Sigmoid colon (tissue), 7 donors: ENCODE measurements around the gene TCF15. TPM values are rescaled to one million over a fixed set of nuclear protein-coding genes. Genes with fewer than 3 reads are reported as not detected.
"Not testable (repeated sequence)": the region's sequence is repeated elsewhere in the genome, so short reads cannot be mapped to it uniquely, and the experiment has no call there.

Source experiments
- DNase-seq: peaks from one replicate; pipeline ENCODE4 v3.0.0-alpha.2; 2019
- H3K27ac ChIP-seq, 4 donors: fragments of 200-600 bp; sonication (generic); one replicate each; pipeline ENCODE4 v1.5.1; 2016 to 2019; ENCODE audit warnings: mild to moderate bottlenecking in 1 of 4
- H3K27me3 ChIP-seq, 3 donors: fragments of 200-600 bp; sonication (generic); one replicate each; pipeline ENCODE4 v1.5.1; 2019; ENCODE audit warnings: mild to moderate bottlenecking in 1 of 3
- H3K36me3 ChIP-seq, 4 donors: fragments of 200-600 bp; sonication (generic); one replicate each; pipeline ENCODE4 v1.5.1; 2016 to 2019
- H3K4me1 ChIP-seq, 4 donors: fragments of 200-600 bp; sonication (generic); one replicate each; pipeline ENCODE4 v1.5.1; 2017 to 2019
- H3K4me3 ChIP-seq, 4 donors: fragments of 200-600 bp; sonication (generic); one replicate each; pipeline ENCODE4 v1.5.1; 2017 to 2019; ENCODE audit warnings: mild to moderate bottlenecking in 2 of 4, moderate library complexity in 1 of 4
- H3K9me3 ChIP-seq, 4 donors: fragments of 200-600 bp in 3 of 4; sonication (generic) in 3 of 4; one replicate each; pipeline versions ENCODE4 v1.5.1 to v1.6.1; 2013 to 2019
- CTCF ChIP-seq, 4 experiments: fragments of 450-650 bp in 3 of 4; fragments of 200-600 bp in 1 of 4; IDR thresholded peaks; one replicate each; pipeline ENCODE4 v1.5.1; 2016 to 2019; ENCODE audit warnings: antibody characterized with exemption in 4 of 4, mild to moderate bottlenecking in 3 of 4, moderate library complexity in 2 of 4
- EP300 ChIP-seq, 4 donors: sonication (generic); formaldehyde crosslinking; IDR thresholded peaks; one replicate each; pipeline ENCODE4 v1.6.1; 2017; ENCODE audit warnings: antibody characterized with exemption in 4 of 4
- POLR2A ChIP-seq, 2 donors: fragments of 450-650 bp; IDR thresholded peaks; one replicate each; pipeline ENCODE4 v1.6.1; 2016; ENCODE audit warnings: antibody characterized with exemption in 2 of 2, mild to moderate bottlenecking in 2 of 2, moderate library complexity in 2 of 2
- POLR2AphosphoS5 ChIP-seq, 4 donors: sonication (generic); formaldehyde crosslinking; IDR thresholded peaks; one replicate each; pipeline ENCODE4 v1.6.1; 2017; ENCODE audit warnings: antibody characterized with exemption in 4 of 4
- WGBS, 2 donors: extraction: QIAGEN DNeasy Blood & Tissue Kit; methylation state at CpG; one replicate each; pipeline ENCODE4 v1.1.7; 2013; 5-methylcytosine and 5-hydroxymethylcytosine counted together
- intact Hi-C: fragments of 100-400 bp; cut with DNase I; formaldehyde crosslinking; loops from one replicate; pipeline ENCODE4 v1.15.1; 2023
- polyA plus RNA-seq, 3 donors: library from polyadenylated mRNA; stranded (reverse); fragments of 200-250 nt; gene quantifications; one replicate each; pipeline ENCODE4 v1.2.3, GENCODE V29; 2013
- total RNA-seq, 4 donors: library from RNA; depleted of rRNA; stranded (reverse); fragments of >200 nt; gene quantifications; one replicate each; pipeline ENCODE4 v1.1.0, GENCODE V29; 2016
- donor health status: healthy with polysubstance abuse.
- donor health status: Bipolar disorder and iron deficiency.
- donor health status: healthy.

TCF15 gene
- total and polyA plus RNA-seq, 7 donors, result 0.20 to 0.66 (median 0.36) TPM; not detected in 4

- intact Hi-C loops, result no loop called here
- peaks cover 0 to 7% (median 5%) of the 10 kb centered on the region in 3 donors for H3K27me3 ChIP-seq
- no peak overlapping the region for H3K4me3 ChIP-seq
- no peak for TF ChIP-seq EP300 (IDR thresholded peaks at IDR 0.05)
- TF ChIP-seq POLR2A (IDR thresholded peaks at IDR 0.05), result no peak
- 57 to 67% methylated on average over 5 of the region's 5 CpGs for WGBS, 2 donors
- H3K36me3 ChIP-seq, result no peaks in the 10 kb centered on the region
- H3K4me1 ChIP-seq, result no peaks in the 10 kb centered on the region
- no peaks in the 10 kb centered on the region for H3K9me3 ChIP-seq
- H3K27ac ChIP-seq, result no peak overlapping the region
- no peak for DNase-seq
Measured at GRCh38 chr20:582204-582603, 27.9 kb downstream of the TCF15 start.

- H3K27me3 ChIP-seq, result peaks cover 0 to 16% (median 5%) of the 10 kb centered on the region in 3 donors
- H3K27ac ChIP-seq, DNase-seq, intact Hi-C loops, H3K36me3 ChIP-seq, H3K9me3 ChIP-seq, H3K4me1 ChIP-seq, H3K4me3 ChIP-seq: not testable (repeated sequence)
- 78 to 86% methylated on average over 7 of the region's 8 CpGs for WGBS, 2 donors
Measured at GRCh38 chr20:578940-579690, 31.0 kb downstream of the TCF15 start.

DNA sequence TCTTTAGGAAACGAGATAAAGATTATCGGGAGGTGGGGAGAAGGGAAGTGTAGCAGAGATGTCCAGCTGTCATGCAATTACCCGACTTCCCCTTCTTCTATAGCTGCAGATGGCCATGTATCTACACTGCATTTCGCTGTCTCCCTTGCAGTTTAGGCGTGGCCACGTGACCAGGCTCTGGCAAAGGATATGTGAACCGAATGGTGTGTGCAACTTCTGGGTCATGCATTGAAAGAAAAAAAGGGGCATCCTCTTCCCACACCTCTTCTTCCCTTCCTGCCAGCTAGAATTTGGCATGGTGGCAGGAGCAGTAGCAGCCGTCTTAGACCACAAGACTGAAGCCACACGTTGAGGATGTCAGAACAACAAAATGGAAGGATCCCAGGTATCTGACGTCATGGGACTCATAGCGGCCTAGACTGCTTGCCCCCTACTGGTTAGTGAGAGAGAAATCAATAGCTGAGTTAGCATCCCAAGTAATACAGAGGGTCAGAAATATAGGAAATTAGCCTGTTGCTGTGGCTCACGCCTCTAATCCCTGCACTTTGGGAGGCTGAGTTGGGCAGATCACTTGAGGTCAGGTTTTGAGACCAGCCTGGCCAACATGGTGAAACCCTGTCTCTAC, 32.8 kb downstream of the TCF15 start:
- Histone ChIP-seq H3K4me1 (peaks cover 0 to 2% (median 0%) of the 10 kb centered on the region in 4 donors), H3K27me3 (peaks cover 0 to 34% (median 6%) of the 10 kb centered on the region in 3 donors), H3K36me3 (no peaks in the 10 kb centered on the region), H3K9me3 (no peaks in the 10 kb centered on the region), H3K27ac (no peak overlapping the region), H3K4me3 (no peak overlapping the region)
- intact Hi-C loops, result no loop called here
- no peak for DNase-seq
- WGBS, 2 donors, result 69 to 71% methylated on average over 12 of the region's 12 CpGs
- TF ChIP-seq EP300 (IDR thresholded peaks at IDR 0.05) (no peak), POLR2A (IDR thresholded peaks at IDR 0.05) (no peak), CTCF (IDR thresholded peaks at IDR 0.05) (no peak), POLR2AphosphoS5 (IDR thresholded peaks at IDR 0.05) (no peak)

DNA sequence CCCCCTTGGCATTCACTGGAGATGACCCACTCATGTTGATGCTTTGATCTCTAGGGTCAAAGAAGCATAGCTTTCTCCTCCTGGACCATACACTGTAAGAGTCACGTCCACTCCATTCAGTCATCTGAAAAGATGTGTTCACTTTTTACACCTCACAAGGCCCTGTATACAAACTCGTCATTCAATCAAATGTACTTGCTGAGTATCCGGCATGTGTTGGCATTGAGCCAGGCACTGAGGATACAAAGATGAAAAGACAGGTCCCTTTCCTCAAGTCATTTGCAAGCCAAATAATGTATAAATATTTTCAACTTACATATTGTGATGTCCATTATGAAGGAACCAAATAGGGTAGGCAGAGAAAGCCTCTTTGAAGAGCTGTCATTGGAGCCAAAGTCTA, 34.0 kb downstream of the TCF15 start:
- Histone ChIP-seq H3K27me3 (peaks cover 0 to 41% (median 12%) of the 10 kb centered on the region in 3 donors), H3K27ac (no peak overlapping the region), H3K36me3 (no peaks in the 10 kb centered on the region), H3K9me3 (no peaks in the 10 kb centered on the region), H3K4me3 (no peak overlapping the region), H3K4me1 (peaks cover 0 to 13% (median 8%) of the 10 kb centered on the region in 4 donors)
- TF ChIP-seq POLR2AphosphoS5 (IDR thresholded peaks at IDR 0.05) (no peak), EP300 (IDR thresholded peaks at IDR 0.05) (no peak), POLR2A (IDR thresholded peaks at IDR 0.05) (no peak), CTCF (IDR thresholded peaks at IDR 0.05) (no peak)
- DNase-seq, result no peak
- intact Hi-C loops, result no loop called here
- 73 to 74% methylated on average over 3 of the region's 3 CpGs for WGBS, 2 donors

DNA sequence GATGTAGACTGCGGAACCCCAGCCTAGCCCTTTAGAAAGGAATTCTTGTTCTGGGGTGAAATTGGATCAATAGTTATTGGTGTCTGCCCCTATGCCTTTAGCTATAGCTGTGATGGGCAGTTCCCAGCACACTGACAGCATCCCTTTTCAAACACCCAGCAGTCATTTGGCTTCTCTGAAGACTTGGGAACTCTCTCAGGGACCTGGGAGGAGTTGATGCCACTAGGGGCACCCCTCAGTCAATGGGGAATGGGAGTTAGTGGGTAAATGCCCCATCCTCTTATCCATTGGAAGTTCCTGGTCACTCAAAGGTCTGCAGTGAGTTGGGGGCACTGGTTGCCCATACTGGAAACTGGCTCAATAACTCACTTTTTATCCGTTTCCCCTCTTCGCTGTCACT, 34.9 kb downstream of the TCF15 start:
- H3K9me3 ChIP-seq, result no peaks in the 10 kb centered on the region
- peaks cover 0 to 14% (median 8%) of the 10 kb centered on the region in 4 donors for H3K4me1 ChIP-seq
- no peak overlapping the region for H3K4me3 ChIP-seq
- no peak for TF ChIP-seq POLR2AphosphoS5 (IDR thresholded peaks at IDR 0.05)
- no peak for TF ChIP-seq POLR2A (IDR thresholded peaks at IDR 0.05)
- TF ChIP-seq EP300 (IDR thresholded peaks at IDR 0.05), result no peak
- TF ChIP-seq CTCF (IDR thresholded peaks at IDR 0.05), result no peak
- H3K27me3 ChIP-seq, result peaks cover 0 to 50% (median 10%) of the 10 kb centered on the region in 3 donors
- WGBS, 2 donors, result 95 to 97% methylated on average over 3 of the region's 3 CpGs
- H3K36me3 ChIP-seq, result no peaks in the 10 kb centered on the region
- intact Hi-C loops, result no loop called here
- no peak for DNase-seq
- H3K27ac ChIP-seq, result no peak overlapping the region
